Measurements from ENCODE around the gene RALY.

Gene RALY

DNA sequence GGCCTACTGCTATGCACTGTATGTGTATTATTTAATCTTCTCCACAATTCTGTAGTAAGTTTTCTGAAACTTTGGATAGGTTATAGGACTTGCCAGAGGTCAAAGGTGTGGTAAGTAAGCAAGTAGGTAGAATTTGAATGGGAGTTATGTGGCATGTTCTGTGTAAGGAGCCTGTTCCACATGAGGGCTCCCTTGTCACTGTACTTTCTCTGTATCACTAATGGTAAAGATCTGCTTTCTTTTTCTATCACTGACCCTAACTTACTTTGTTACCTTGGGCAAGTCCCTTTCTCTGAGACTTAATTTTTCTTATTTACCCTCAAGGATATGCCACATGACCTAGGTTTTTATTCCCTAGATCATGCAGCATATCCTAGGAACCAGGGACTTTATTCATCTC is 68.0 kb downstream of the RALY start:
- no peak for TF ChIP-seq POLR2A (IDR thresholded peaks at IDR 0.05; ENCODE audit: low read depth, low read length)
- DNase-seq (ENCODE audit: insufficient read length, low spot score) (no peak), FAIRE-seq (no peak)

- DNase-seq (ENCODE audit: insufficient read length, low spot score), result no peak
- TF ChIP-seq POLR2A (IDR thresholded peaks at IDR 0.05; ENCODE audit: low read depth, low read length), result no peak
- no peak for FAIRE-seq
These were observed 69.1 kb downstream of the RALY start for GRCh38 chr20:34062570-34063482.

DNA sequence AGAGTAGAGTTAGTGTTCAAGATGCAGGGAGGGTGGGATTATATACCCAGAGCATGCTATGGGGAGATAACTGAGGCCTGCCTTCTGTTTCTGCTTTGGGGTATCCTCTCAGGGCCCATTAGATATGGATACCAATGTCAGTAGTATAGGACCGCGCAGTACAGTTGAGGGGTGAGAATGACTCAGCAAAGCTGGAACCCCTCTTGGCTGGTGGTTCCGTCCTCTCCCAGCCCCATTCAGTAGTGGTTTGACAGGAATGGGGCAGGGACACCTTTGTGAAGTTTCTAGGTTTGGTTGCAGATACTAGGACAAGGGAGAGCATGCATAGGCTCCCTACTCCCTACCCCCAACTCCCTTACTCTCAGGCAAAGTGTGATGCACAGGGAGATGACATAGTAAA is 70.6 kb downstream of the RALY start:
- FAIRE-seq (no peak), DNase-seq (ENCODE audit: insufficient read length, low spot score) (no peak)
- no peak for TF ChIP-seq POLR2A (IDR thresholded peaks at IDR 0.05; ENCODE audit: low read depth, low read length)

DNA sequence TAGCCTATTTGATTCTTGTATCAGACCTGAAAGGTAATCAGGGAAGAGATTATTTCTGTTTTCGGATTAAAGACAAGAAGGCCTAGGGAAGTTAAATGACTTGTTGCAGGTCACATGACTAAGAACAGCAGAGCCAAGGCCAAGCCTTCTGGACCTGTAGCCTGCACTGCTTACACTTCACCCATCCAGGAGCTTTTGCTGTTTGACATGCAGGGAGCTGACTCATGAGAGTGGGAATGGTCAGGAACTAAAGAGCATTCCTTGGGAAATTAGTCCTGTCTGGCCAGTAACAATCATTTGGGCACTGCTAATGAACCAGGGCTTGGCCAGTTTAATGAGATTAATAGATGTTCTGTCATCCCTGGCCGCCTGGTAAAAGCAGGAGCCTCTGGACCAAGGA is 71.5 kb downstream of the RALY start:
- FAIRE-seq (no peak), DNase-seq (ENCODE audit: insufficient read length, low spot score) (peak; percentile 46)
- no peak for TF ChIP-seq POLR2A (IDR thresholded peaks at IDR 0.05; ENCODE audit: low read depth, low read length)

GRCh38 chr20:34066476-34067090 is 72.9 kb downstream of the RALY start:
- DNase-seq (ENCODE audit: insufficient read length, low spot score) (no peak), FAIRE-seq (no peak)
- TF ChIP-seq POLR2A (IDR thresholded peaks at IDR 0.05; ENCODE audit: low read depth, low read length), result no peak

GRCh38 chr20:34068001-34068400 is 74.3 kb downstream of the RALY start:
- FAIRE-seq (no peak), DNase-seq (ENCODE audit: insufficient read length, low spot score) (no peak)
- TF ChIP-seq POLR2A (IDR thresholded peaks at IDR 0.05; ENCODE audit: low read depth, low read length), result no peak

DNA sequence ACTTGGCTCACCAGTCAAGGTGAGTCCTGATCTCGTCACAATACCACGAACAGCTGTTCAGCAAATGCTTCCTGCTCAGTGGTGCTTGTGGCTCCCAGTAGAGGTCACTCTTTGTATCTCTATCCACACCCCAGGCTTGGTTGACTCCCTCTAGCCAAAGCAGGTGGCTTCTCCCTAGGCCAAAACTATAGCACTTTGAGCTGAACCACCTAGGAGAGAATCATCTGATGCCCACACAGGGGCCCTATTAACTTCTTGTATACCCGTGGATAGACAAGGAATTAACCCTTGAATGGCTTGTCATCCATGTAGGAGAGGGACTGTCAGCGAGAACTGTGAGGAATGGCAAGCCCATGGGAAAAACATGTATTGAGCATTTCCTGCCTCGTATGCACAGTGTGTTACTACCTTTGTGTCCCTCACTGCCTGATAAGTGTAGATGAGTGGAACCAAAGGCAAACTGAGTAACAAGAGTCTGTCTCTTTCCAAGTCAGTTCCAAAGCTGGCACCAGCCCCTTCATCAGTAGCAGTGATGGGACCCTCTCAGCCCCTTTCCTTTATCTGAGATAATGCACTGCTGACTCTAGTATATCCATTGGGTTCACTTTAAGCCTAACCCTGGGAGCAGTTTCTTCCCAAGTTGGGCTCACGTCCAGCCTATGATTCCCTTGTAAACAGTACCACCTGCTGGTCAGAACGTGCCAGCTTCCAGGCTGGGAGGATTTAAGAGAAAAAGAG is 75.8 kb downstream of the RALY start:
- peak; percentile 69 for DNase-seq (ENCODE audit: insufficient read length, low spot score)
- FAIRE-seq, result no peak
- TF ChIP-seq POLR2A (IDR thresholded peaks at IDR 0.05; ENCODE audit: low read depth, low read length), result no peak

- no peak for DNase-seq (ENCODE audit: insufficient read length, low spot score)
- FAIRE-seq, result no peak
- TF ChIP-seq POLR2A (IDR thresholded peaks at IDR 0.05; ENCODE audit: low read depth, low read length), result no peak
These were observed 76.3 kb downstream of the RALY start for GRCh38 chr20:34070079-34070439.

DNA sequence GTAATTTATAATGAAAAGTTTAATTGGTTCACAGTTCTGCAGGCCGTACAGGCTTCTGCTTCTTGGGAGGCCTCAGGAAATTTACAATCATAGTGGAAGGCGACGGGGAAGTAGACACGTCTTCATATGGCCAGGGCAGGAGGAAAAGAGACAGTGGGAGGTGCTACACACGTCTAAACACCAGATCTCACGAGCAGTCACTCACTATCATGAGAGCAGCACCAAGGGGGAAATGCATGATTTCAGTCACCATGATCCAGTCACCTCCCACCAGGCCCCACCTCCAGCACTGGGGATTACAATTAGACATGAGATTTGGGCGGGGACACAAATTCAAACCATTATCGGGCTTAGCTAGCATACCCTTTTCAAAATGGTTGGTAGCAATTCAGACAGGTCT is 77.1 kb downstream of the RALY start:
- TF ChIP-seq POLR2A (IDR thresholded peaks at IDR 0.05; ENCODE audit: low read depth, low read length), result no peak
- no peak for DNase-seq (ENCODE audit: insufficient read length, low spot score)
- no peak for FAIRE-seq

DNA sequence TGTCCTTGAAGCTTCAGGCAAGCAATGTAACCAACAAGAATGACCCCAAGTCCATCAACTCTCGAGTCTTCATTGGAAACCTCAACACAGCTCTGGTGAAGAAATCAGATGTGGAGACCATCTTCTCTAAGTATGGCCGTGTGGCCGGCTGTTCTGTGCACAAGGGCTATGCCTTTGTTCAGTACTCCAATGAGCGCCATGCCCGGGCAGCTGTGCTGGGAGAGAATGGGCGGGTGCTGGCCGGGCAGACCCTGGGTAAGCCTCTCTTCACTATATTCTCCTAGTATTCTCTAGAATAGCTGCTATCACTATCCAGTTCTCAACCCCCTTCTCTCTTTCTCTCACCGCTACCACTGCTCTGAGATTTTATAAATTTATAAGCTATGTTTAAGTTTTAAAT is 78.4 kb downstream of the RALY start:
- TF ChIP-seq POLR2A (IDR thresholded peaks at IDR 0.05; ENCODE audit: low read depth, low read length), result no peak
- no peak for FAIRE-seq

GRCh38 chr20:34072778-34073177 is 79.1 kb downstream of the RALY start:
- DNase-seq (ENCODE audit: insufficient read length, low spot score), result no peak
- no peak for TF ChIP-seq POLR2A (IDR thresholded peaks at IDR 0.05; ENCODE audit: low read depth, low read length)
- FAIRE-seq, result no peak

More for the DNA sequence above, 78.4 kb downstream of the RALY start:
- DNase-seq (ENCODE audit: insufficient read length, low spot score), result no peak

DNA sequence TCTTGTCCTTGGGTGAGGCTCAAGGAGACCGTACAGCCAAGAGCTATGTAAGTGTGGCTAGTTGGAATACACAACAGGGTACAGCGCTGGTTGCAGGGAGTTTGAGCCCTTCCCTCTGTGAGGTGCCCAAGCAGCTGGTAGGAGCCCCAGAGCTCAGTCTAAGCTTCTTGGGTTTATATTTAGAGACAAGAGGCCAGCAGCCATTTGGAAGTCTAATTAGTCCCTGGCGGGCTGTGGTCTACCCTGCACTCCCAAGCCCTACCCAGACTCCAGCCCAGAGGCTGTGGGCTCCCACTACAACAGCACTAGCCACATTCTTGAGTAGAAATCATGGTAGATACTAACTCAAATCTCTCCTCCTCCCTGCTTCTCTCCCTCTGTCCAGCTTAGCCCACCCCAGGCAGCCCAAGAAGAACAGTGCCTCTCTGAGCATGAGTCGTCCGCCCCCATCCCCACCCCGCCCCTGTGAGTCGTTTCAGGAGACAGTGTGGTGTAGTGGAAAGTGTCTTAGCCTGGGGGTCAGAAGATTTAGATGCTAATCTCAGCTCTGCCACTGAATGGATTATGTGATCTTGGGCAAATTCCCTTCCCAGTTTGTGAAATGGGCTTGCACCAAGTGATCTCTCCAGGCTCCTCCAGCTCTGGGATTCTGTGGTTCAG is 80.5 kb downstream of the RALY start:
- DNase-seq (ENCODE audit: insufficient read length, low spot score) (peak; percentile 67), FAIRE-seq (no peak)
- TF ChIP-seq POLR2A (IDR thresholded peaks at IDR 0.05; ENCODE audit: low read depth, low read length), result no peak

- TF ChIP-seq POLR2A (IDR thresholded peaks at IDR 0.05; ENCODE audit: low read depth, low read length), result no peak
- no peak for FAIRE-seq
- no peak for DNase-seq (ENCODE audit: insufficient read length, low spot score)
These were observed 81.9 kb downstream of the RALY start for GRCh38 chr20:34075647-34076046.

DNA sequence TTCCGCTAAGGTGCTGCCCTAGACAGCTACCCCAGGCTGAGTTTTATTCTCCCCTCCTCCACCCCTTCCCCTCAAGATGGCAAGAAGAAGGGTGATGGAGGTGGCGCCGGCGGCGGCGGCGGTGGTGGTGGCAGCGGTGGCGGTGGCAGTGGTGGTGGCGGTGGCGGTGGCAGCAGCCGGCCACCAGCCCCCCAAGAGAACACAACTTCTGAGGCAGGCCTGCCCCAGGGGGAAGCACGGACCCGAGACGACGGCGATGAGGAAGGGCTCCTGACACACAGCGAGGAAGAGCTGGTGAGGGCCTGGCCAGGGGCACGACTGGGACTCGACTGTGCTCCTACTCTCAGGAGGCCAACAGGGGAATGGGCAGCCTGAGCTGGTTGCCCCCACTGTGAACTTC is 83.2 kb downstream of the RALY start:
- no peak for TF ChIP-seq POLR2A (IDR thresholded peaks at IDR 0.05; ENCODE audit: low read depth, low read length)
- no peak for DNase-seq (ENCODE audit: insufficient read length, low spot score)
- no peak for FAIRE-seq
